ENCODE results near the gene ACRBP. TPM values are rescaled to one million over a fixed set of nuclear protein-coding genes. Genes with fewer than 3 reads are reported as not detected.

ACRBP gene
- total and polyA plus RNA-seq, 11 donors, result 0.32 to 7.2 (median 0.74) TPM; not detected in 1

GRCh38 chr12:6688999-6689882 is 42.0 kb upstream of the ACRBP start, which contains the start of gene ZNF384:
TSS of gene ZNF384 (minus strand) at chr12:6689375. CDS start at chr12:6679520, 9,855 bp downstream.
- H3K27ac ChIP-seq, result peak within 1 kb of the TSS; percentile 88 to 100 (median 99)
- peak within 1 kb of the TSS; percentile 67 to 100 (median 88) for H3K4me3 ChIP-seq
- WGBS, 4 donors, result 0 to 1% (median 1%) methylated on average over 52 to 72 of the region's 72 CpGs
- peak in 1 of 2 donors; percentile 58 for TF ChIP-seq POLR2A (IDR thresholded peaks at IDR 0.05)
- TF ChIP-seq, protein P1, sequence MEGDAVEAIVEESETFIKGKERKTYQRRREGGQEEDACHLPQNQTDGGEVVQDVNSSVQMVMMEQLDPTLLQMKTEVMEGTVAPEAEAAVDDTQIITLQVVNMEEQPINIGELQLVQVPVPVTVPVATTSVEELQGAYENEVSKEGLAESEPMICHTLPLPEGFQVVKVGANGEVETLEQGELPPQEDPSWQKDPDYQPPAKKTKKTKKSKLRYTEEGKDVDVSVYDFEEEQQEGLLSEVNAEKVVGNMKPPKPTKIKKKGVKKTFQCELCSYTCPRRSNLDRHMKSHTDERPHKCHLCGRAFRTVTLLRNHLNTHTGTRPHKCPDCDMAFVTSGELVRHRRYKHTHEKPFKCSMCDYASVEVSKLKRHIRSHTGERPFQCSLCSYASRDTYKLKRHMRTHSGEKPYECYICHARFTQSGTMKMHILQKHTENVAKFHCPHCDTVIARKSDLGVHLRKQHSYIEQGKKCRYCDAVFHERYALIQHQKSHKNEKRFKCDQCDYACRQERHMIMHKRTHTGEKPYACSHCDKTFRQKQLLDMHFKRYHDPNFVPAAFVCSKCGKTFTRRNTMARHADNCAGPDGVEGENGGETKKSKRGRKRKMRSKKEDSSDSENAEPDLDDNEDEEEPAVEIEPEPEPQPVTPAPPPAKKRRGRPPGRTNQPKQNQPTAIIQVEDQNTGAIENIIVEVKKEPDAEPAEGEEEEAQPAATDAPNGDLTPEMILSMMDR (IDR thresholded peaks at IDR 0.05), result peak in 5 of 12 donors; percentile 8 to 37 (median 21)
- H3K27me3 ChIP-seq, result no peaks in the 10 kb centered on the region
- H3K36me3 ChIP-seq, result peaks cover 0 to 27% (median 1%) of the 10 kb centered on the region in 9 donors
- DNase-seq (peak; percentile 97 to 99 (median 98)), ATAC-seq (peak; percentile 92 to 97 (median 94))
- intact Hi-C loops (cut with DNase I), result loop anchor here in 8 of 10 donors (1.0 to 5.0 kb wide), 6 partner anchors 26 to 72 kb away; partner anchors contain the start of genes ING4 (in 8 of the 8), COPS7A (in 2 of the 8) and MLF2 (in 1 of the 8)
- H3K4me1 ChIP-seq, result peaks cover 0 to 50% (median 33%) of the 10 kb centered on the region in 12 donors
- H3K9me3 ChIP-seq, result no peaks in the 10 kb centered on the region

DNA sequence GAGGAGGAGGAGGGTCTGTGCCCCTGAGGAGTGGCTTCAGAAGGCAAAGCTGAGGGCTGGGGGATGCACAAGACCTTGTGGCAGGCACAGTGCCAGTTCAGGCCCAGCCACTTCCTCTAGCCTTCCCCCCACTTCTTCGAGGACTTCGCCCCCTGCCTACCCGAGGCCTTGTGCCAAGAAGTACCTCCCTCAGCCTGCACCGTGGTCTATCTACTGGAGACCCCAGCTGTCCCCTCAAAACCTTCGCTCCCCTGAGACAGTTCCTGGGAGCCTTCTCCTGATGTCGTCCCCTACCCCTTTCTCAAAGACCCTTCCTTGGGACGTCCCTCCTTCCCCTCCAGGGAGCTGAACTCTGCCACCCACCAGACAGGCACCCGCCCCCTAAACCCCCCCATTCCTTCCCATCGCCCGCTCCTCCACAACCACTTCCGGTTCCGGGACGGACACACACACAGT is 41.3 kb upstream of the ACRBP start:
- Histone ChIP-seq H3K36me3 (peaks cover 0 to 34% (median 8%) of the 10 kb centered on the region in 9 donors), H3K4me1 (peaks cover 0 to 54% (median 34%) of the 10 kb centered on the region in 12 donors), H3K27ac (peak overlapping the region; percentile 88 to 100 (median 99)), H3K27me3 (no peaks in the 10 kb centered on the region), H3K4me3 (peak overlapping the region; percentile 67 to 100 (median 88)), H3K9me3 (no peaks in the 10 kb centered on the region)
- peak in 2 of 4 donors; percentile 1 to 60 for ATAC-seq
- WGBS, 4 donors, result 1 to 3% (median 2%) methylated on average over 10 to 13 of the region's 13 CpGs
- TF ChIP-seq, protein P1 (IDR thresholded peaks at IDR 0.05), result no peak
- TF ChIP-seq POLR2A (IDR thresholded peaks at IDR 0.05), result no peak
- intact Hi-C loops (cut with DNase I), result loop anchor here in 4 of 10 donors (2.0 to 5.0 kb wide), 5 partner anchors 26 to 72 kb away; partner anchors contain the start of genes COPS7A (in 2 of the 4), ING4 (in 1 of the 4) and MLF2 (in 1 of the 4)
- DNase-seq, result peak in 1 of 5 donors; percentile 53

DNA sequence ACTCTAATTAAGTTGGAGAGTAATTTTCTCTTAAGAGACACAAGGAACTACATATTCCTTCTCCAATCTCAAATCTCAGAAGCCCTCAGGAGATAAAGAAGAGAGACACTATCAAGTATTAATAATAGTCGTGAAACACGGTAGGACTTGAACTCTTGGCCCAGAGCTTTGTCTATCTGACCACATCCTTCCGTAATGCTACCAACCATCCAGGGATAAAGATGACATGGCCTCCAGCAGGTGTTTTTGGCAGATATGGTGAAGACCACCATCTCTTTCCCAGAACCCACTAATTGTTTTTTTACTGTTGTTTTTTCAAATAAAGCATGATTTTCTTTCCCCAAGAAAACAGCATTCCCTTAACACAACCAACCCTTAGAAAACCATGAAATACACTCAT is 38.6 kb upstream of the ACRBP start:
- ATAC-seq, result no peak
- Histone ChIP-seq H3K27me3 (no peaks in the 10 kb centered on the region), H3K4me3 (no peak overlapping the region), H3K27ac (no peak overlapping the region), H3K4me1 (peaks cover 0 to 51% (median 34%) of the 10 kb centered on the region in 12 donors), H3K36me3 (peaks cover 0 to 56% (median 24%) of the 10 kb centered on the region in 9 donors), H3K9me3 (no peaks in the 10 kb centered on the region)
- intact Hi-C loops (cut with DNase I), result loop anchor here in 4 of 10 donors (2.0 to 5.0 kb wide), 4 partner anchors 17 to 71 kb away; partner anchors contain the start of gene COPS7A (in 1 of the 4)
- WGBS, 4 donors, result 59 to 75% (median 66%) methylated on average over 3 of the region's 3 CpGs
- no peak for TF ChIP-seq POLR2A (IDR thresholded peaks at IDR 0.05)
- TF ChIP-seq, protein P1 (IDR thresholded peaks at IDR 0.05), result no peak
- DNase-seq, result no peak
